Esophagus muscularis mucosa (tissue), 4 donors: Measurements from ENCODE around the gene RTTN.

ENCODE experiments used
- EP300 ChIP-seq: sonication (generic); formaldehyde crosslinking; IDR thresholded peaks from one replicate; pipeline ENCODE4 v1.6.1; 2017; ENCODE audit warnings: antibody characterized with exemption
- POLR2A ChIP-seq: fragments of 450-650 bp; IDR thresholded peaks from one replicate; pipeline ENCODE4 v1.6.1; 2017; ENCODE audit warnings: antibody characterized with exemption, moderate library complexity, mild to moderate bottlenecking, low read depth
- POLR2AphosphoS5 ChIP-seq, 2 donors: sonication (generic); formaldehyde crosslinking; IDR thresholded peaks; one replicate each; pipeline ENCODE4 v1.6.1; 2017; ENCODE audit warnings: antibody characterized with exemption in 2 of 2
- TF ChIP-seq, protein P1 (sequence below), 3 experiments: fragments of 200-600 bp in 2 of 3; fragments of 450-650 bp in 1 of 3; sonication (generic) in 2 of 3; IDR thresholded peaks; one replicate each; pipeline ENCODE4 v1.5.1; 2017 to 2019; ENCODE audit warnings: antibody characterized with exemption in 3 of 3, mild to moderate bottlenecking in 2 of 3, moderate library complexity in 1 of 3

- no peak for TF ChIP-seq POLR2A
- TF ChIP-seq POLR2AphosphoS5 (IDR thresholded peaks at IDR 0.05), result no peak
- TF ChIP-seq, protein P1, sequence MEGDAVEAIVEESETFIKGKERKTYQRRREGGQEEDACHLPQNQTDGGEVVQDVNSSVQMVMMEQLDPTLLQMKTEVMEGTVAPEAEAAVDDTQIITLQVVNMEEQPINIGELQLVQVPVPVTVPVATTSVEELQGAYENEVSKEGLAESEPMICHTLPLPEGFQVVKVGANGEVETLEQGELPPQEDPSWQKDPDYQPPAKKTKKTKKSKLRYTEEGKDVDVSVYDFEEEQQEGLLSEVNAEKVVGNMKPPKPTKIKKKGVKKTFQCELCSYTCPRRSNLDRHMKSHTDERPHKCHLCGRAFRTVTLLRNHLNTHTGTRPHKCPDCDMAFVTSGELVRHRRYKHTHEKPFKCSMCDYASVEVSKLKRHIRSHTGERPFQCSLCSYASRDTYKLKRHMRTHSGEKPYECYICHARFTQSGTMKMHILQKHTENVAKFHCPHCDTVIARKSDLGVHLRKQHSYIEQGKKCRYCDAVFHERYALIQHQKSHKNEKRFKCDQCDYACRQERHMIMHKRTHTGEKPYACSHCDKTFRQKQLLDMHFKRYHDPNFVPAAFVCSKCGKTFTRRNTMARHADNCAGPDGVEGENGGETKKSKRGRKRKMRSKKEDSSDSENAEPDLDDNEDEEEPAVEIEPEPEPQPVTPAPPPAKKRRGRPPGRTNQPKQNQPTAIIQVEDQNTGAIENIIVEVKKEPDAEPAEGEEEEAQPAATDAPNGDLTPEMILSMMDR (IDR thresholded peaks at IDR 0.05), result no peak
- no peak for TF ChIP-seq EP300
These were observed 56.3 kb downstream of the RTTN start for GRCh38 chr18:70149156-70149555.
